NCI-H2081 (cell line): ENCODE measurements around the gene CX3CR1.
"Not testable (repeated sequence)": the region's sequence is repeated elsewhere in the genome, so short reads cannot be mapped to it uniquely, and the experiment has no call there.

Experiments used
- DNase-seq, 2 experiments: peaks; one replicate each; lab custom pipeline; 2025; lab: John Stamatoyannopoulos, UW

Gene CX3CR1

GRCh38 chr3:39267631-39268548, 11.9 kb downstream of the CX3CR1 start:
- no peak for DNase-seq

DNA sequence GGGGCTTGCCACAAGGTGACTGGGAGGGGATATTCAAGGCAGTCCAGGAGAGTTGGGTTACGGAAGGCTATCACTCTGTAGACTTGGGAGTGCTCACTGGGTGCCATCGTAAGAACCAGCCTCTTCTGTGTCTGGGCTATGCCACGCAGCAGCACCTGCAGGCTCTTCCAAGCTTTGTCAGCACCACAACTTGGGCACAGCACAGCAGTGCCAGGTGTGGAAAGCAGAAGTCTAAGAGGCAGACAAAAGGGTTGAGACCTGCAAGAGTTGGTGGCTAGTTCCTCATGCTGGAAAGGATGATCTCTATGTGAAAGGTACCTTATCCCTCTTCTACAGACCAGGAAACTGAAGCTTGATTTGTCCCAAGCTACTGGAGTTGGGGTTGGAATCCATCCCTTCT, 15.8 kb downstream of the CX3CR1 start:
- no peak for DNase-seq

DNA sequence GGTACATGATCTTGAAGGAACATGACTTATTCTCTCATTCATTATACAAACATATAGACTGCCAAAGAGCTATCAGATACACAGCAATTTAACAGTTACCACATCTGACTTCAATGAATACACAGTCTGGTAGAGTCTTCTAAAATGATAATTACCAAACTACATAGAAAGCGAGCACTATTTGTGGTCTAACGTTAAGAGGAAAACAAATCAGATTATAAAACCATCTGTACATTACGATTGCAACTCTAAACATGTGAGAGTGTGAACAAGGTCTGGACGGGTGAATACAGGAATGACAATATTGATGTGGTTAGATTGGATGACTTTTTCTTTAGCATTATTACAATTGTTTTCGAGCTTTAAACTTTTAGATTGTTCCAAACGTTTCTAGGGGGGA, 16.3 kb downstream of the CX3CR1 start:
- DNase-seq = no peak

DNA sequence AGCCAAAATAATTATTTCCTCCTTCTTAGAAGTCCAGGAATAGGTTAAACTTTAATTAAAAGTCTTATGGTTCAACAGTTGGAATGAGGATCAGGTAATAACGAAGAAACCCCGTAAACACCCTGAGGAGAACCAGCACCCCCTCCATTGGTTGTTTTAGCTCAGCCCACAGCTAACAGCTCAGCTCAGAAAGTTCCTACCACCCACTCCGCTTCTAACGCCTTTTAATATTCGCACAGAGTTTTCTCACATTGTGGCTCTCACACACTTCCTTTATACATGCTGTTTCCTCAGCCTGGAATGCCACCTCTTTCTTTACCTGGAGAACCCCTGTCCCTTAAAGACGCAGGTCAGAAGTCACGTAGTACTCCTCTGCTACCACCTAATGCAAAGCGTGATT, 17.0 kb downstream of the CX3CR1 start:
- DNase-seq = no peak

- no peak for DNase-seq
These were observed 18.1 kb downstream of the CX3CR1 start for GRCh38 chr3:39261726-39262125.

GRCh38 chr3:39260957-39261356, 18.9 kb downstream of the CX3CR1 start:
- DNase-seq = peak in 1 of 2 experiments; percentile 24

DNA sequence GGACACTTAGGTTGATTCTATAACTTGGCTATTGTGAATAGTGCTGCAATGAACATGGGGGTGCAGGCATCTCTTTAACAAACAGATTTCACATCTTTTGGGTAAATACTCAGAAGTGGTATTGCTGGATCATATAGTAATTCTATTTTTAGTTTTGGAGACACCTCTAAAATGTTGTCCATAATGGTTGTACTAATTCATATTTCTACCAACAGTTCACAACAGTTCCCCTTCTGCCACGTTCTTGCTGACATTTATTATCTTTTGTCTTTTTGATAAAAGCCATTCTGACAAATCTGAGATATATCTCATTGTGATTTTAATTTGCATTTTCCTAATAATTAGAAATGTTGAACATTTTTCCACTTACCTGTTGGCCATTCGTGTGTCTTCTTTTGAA, 19.5 kb downstream of the CX3CR1 start:
- DNase-seq = no peak

GRCh38 chr3:39255503-39256325, 24.1 kb downstream of the CX3CR1 start:
- DNase-seq = no peak

DNA sequence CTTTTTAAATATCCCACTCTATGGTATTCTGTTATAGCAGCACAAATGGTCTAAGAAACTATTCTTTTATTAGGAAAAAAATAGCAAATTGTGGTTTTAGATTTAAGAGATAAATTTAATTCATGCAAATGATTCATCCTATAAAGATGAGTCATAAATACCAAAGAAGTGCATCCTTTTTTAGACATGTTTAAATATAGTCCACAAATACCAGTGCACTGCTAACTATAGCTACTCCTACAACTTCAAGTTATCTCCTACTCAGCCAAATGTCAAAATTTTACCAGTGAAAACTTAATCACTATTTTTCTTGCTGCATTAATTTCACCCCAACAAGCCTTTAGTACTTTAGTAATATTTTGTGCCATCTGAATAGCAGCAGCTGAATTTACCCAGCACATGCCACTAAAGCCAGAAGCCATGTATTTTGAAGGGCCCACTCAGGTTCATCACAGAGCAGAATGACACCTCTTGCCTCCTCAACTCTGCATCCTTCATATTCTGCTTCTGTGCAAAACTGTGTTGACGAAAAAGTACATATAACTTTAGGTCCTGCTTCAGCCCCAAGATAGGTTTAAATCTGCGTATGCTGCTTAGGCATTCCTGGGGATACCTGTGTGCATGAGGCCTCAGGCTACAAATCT, 24.9 kb downstream of the CX3CR1 start:
- DNase-seq = no peak

DNA sequence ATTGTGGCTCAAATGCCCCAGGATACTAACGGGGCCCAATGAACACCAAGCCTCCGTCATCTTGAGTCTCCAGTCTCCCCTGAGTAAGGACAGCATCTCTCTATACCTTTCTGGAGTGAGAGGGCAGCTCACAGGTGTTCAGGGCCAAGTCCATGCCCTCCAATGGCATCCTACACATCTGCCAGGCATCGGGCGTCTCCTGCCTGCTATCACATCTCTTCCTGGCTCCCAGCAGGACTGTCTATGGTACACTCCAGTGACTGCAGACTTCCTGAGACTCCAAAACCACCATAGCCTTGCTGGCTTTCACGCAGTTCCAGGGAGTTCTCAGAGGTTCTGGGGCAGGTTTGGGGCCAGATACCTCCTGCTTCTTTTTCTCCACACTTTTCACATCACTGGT, 28.3 kb downstream of the CX3CR1 start:
- no peak for DNase-seq

GRCh38 chr3:39250116-39250747, 29.6 kb downstream of the CX3CR1 start:
- DNase-seq = no peak

DNA sequence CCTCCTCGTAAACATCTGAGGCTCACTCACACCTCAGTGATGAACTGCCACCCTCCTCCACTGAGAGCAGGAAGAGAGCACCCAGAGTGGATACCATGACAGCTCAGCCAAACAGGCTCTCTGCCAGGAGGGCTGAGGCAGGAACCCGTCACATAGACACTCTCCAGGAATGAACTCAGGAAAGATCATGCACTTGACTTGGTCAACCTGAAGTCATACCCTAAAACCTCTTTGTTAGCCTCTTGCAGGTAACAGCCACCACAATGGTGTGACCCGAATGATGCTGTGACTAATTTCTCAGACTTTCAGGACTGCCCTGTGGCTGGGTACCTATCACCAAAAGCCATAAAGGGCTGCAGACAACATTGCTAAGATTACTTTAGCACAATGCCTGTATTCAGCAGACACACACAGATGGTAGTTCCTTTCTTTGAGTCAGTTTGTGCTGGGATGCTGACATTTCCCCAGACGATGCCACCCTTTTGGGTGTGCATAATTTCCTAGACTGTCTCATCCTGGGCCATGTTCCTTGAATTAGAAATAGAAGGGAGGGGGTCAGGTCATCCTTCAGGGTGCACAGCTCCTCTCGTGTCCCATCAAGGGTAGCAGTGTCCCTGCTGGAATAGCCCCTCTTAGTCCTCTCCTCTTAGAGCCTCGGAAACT, 30.3 kb downstream of the CX3CR1 start:
- no peak for DNase-seq

GRCh38 chr3:39241561-39241960, 38.3 kb downstream of the CX3CR1 start:
- no peak for DNase-seq

DNA sequence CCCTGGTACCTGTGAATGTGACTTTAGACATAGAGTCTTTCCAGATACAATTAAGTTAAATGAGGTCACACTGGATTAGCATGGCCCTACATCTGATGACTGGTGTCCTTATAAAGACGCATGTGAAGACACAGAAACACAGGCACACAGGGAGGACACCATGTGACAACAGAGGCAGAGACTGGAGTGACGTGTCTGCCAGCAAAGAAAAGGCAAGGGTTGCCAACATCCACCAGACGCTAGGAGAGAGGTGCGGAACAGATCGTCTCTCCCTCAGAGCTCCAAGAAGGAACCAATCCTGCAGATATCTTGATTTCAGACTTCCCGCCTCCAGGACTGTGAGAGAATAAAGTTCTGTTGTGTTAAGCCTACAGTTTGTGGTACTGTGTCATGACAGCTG, 42.8 kb downstream of the CX3CR1 start:
- no peak for DNase-seq

- DNase-seq = no peak
These were observed 45.2 kb downstream of the CX3CR1 start for GRCh38 chr3:39234651-39235050.

GRCh38 chr3:39232859-39233258, 47.0 kb downstream of the CX3CR1 start:
- no peak for DNase-seq

DNA sequence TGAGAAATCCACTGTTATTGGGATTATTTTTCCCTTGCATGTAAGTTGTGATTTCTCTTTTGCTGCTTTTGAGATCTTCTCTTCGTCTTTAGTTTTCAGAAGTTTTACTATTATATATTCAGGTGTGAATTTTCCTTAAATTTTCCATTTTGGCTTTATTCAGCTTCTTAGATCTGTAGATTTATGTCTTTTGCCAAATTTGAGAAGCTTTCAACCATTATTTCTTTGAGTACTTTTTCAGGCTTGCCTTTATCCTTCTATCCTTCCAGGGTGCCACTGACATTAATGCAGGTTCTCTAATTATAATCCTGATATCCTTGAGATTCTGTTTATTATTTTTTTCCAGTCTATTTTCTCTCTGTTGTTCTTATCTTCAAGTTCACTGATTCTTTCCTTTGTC, 49.4 kb downstream of the CX3CR1 start:
- DNase-seq = no peak

- no peak for DNase-seq
These were observed 51.3 kb downstream of the CX3CR1 start for GRCh38 chr3:39228496-39228895.

- DNase-seq = not testable (repeated sequence)
These were observed 52.2 kb downstream of the CX3CR1 start for GRCh38 chr3:39227596-39227995.

DNA sequence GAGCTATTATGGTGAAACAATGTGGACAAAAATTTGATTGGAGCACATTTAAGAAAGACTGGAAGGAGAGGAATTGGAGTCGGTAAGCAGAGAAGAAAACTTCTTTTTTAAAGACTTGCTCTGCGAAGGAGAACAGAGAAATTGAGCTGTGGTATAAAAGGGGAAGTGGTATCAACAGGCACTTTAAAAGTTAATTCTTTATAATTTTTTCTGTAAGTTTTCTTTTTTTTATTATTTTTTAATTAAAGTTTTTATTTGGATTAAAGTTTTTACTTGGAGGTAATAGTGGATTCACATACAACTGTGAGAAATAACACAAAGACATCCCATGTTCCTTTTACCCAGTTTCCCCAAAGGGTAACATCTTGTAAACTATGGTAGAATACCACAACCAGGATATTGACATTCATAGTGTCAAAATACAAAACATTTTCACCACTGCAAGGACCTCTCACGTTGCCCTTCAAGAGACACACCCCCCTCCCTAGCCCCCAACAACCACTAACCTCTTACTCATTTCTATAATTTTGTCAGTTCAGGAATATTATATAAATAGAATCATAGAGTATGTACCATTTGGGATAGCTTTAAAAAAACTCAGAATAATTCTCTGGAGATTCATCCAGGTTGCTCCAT, 53.6 kb downstream of the CX3CR1 start:
- DNase-seq = no peak

DNA sequence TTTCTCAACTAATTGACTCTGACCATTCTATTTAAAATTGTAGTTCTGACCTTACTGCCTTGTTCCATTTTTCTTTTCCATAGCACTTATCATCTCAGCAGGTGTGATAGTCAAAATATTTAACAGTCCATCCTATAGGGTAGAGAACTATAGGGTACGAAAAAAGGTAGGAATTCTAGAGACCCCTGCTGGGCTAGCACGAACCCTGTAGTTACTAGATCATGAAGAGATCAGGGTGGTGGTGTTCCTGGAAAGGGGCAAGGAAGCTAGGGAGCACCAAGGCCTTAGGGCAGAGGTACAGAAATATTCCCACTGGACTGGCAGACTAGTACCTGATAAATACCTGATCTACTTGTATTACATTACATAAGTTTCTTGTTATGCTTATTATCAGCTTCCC, 55.5 kb downstream of the CX3CR1 start:
- DNase-seq = no peak
